BJ (cell line): ENCODE data around the gene FAM168B. TPM values are rescaled to one million over a fixed set of nuclear protein-coding genes. Genes with fewer than 3 reads are reported as not detected.

Experiments used
- CTCF ChIA-PET: fragments of 350-600 bp; formaldehyde crosslinking; extraction: SDS; loops from one replicate; lab custom pipeline; 2021; ENCODE audit warnings: antibody characterized with exemption, inconsistent platforms; lab: Yijun Ruan, JAX
- POLR2A ChIA-PET: fragments of 300-600 bp; sonication (Branson Sonifier 250); formaldehyde crosslinking; extraction: SDS; loops from one replicate; lab custom pipeline; 2021; ENCODE audit warnings: antibody characterized with exemption; lab: Charles Lee
- DNase-seq: peaks from one replicate; pipeline ENCODE4 v3.0.0-alpha.2; 2011; ENCODE audit warnings: low read depth
- H3K27me3 ChIP-seq: 2 replicates; pipeline ENCODE4 v1.6.0; 2011; ENCODE audit warnings: low read length; ENCODE audit not compliant: control insufficient read depth, insufficient read depth
- H3K36me3 ChIP-seq: 2 replicates; pipeline ENCODE4 v1.5.1; 2011; ENCODE audit warnings: low read length; ENCODE audit not compliant: control insufficient read depth, insufficient read depth
- H3K4me3 ChIP-seq: 2 replicates; pipeline ENCODE4 v1.5.1; 2011; ENCODE audit warnings: low read depth, mild to moderate bottlenecking, control low read depth, low read length
- CTCF ChIP-seq: IDR thresholded peaks from 2 replicates; pipeline ENCODE4 v1.5.1; 2011; ENCODE audit warnings: low read depth, mild to moderate bottlenecking, control low read depth, inconsistent platforms, low read length, moderate library complexity; ENCODE audit not compliant: insufficient read depth
- polyA plus RNA-seq: library from polyadenylated mRNA; depleted of rRNA; stranded (reverse); fragments of >200 nt; gene quantifications from 2 replicates; pipeline ENCODE4 v1.2.3, GENCODE V29; 2011

The FAM168B gene
- polyA plus RNA-seq, 1 experiment = 85.6 TPM

- CTCF ChIA-PET = no interaction called here
- no peak for DNase-seq
- no peaks in the 10 kb centered on the region for H3K36me3 ChIP-seq
- no peak for TF ChIP-seq CTCF
- POLR2A ChIA-PET = no interaction called here
- H3K4me3 ChIP-seq = no peak overlapping the region
- peaks cover 3% of the 10 kb centered on the region; the same call in 1 of the 2 replicates for H3K27me3 ChIP-seq
Measured at GRCh38 chr2:131014141-131014540, 79.1 kb downstream of the FAM168B start.

- POLR2A ChIA-PET = no interaction called here
- no peak for DNase-seq
- Histone ChIP-seq H3K27me3 (peaks cover 3% of the 10 kb centered on the region; the same call in 1 of the 2 replicates), H3K4me3 (no peak overlapping the region), H3K36me3 (no peaks in the 10 kb centered on the region)
- CTCF ChIA-PET = interaction anchor here (1.8 kb wide), 1 partner anchor 16 kb away, joined by 4 read pairs; no protein-coding TSS in a partner anchor
- no peak for TF ChIP-seq CTCF
Measured at GRCh38 chr2:131011486-131011885, 81.8 kb downstream of the FAM168B start.

GRCh38 chr2:131010566-131010965 is 82.7 kb downstream of the FAM168B start:
- no peaks in the 10 kb centered on the region for H3K36me3 ChIP-seq
- no peak for TF ChIP-seq CTCF
- H3K27me3 ChIP-seq = peaks cover 3% of the 10 kb centered on the region; the same call in 1 of the 2 replicates
- ChIA-PET POLR2A (no interaction called here), CTCF (interaction anchor here (0.5 to 1.8 kb wide), 2 partner anchors 9 to 15 kb away, joined by 3 to 4 read pairs; no protein-coding TSS in a partner anchor)
- no peak for DNase-seq
- no peak overlapping the region for H3K4me3 ChIP-seq

GRCh38 chr2:131009713-131010475 is 83.4 kb downstream of the FAM168B start:
- H3K4me3 ChIP-seq = no peak overlapping the region
- no peak for TF ChIP-seq CTCF
- no peak for DNase-seq
- H3K27me3 ChIP-seq = peaks cover 3% of the 10 kb centered on the region; the same call in 1 of the 2 replicates
- POLR2A ChIA-PET = no interaction called here
- no peaks in the 10 kb centered on the region for H3K36me3 ChIP-seq
- CTCF ChIA-PET = interaction anchor here (0.5 kb wide), 1 partner anchor 10 kb away, joined by 3 read pairs; no protein-coding TSS in a partner anchor

- DNase-seq = no peak
- H3K36me3 ChIP-seq = no peaks in the 10 kb centered on the region
- POLR2A ChIA-PET = no interaction called here
- CTCF ChIA-PET = no interaction called here
- H3K4me3 ChIP-seq = no peak overlapping the region
- H3K27me3 ChIP-seq = peaks cover 3% of the 10 kb centered on the region; the same call in 1 of the 2 replicates
- TF ChIP-seq CTCF = no peak
Measured at GRCh38 chr2:131008967-131009366, 84.3 kb downstream of the FAM168B start.
